GM19023 (cell line): ENCODE data around the gene CARD10.

ENCODE experiments used
- ATAC-seq: cut with Tn5 transposase; IDR thresholded peaks from one replicate; pipeline ENCODE4 v1.9.1; 2021; ENCODE audit warnings: mild to moderate bottlenecking, moderate library complexity; ENCODE audit not compliant: unreplicated experiment

CARD10 gene

GRCh38 chr22:37491106-37491505, 28.1 kb downstream of the CARD10 start:
- no peak for ATAC-seq

GRCh38 chr22:37489983-37490382, 29.2 kb downstream of the CARD10 start:
- ATAC-seq, result no peak

- no peak for ATAC-seq
These were observed 30.7 kb downstream of the CARD10 start for GRCh38 chr22:37488337-37489135.

- no peak for ATAC-seq
These were observed 31.6 kb downstream of the CARD10 start for GRCh38 chr22:37487571-37487970.

GRCh38 chr22:37487129-37487528, 32.1 kb downstream of the CARD10 start:
- no peak for ATAC-seq

- ATAC-seq, result peak; percentile 59
These were observed 32.9 kb downstream of the CARD10 start, which contains the start of gene MFNG for GRCh38 chr22:37486224-37486845. Gene MFNG (minus strand): TSS chr22:37486384. CDS start chr22:37486177, 207 bp downstream.

- peak; percentile 2 for ATAC-seq
These were observed 33.6 kb downstream of the CARD10 start for GRCh38 chr22:37485395-37486223.

GRCh38 chr22:37484480-37485394, 34.5 kb downstream of the CARD10 start:
- ATAC-seq, result peak; percentile 44

- ATAC-seq, result no peak
These were observed 36.2 kb downstream of the CARD10 start for GRCh38 chr22:37483050-37483449.

GRCh38 chr22:37482244-37482643, 37.0 kb downstream of the CARD10 start:
- ATAC-seq, result no peak

GRCh38 chr22:37481347-37481907, 37.8 kb downstream of the CARD10 start:
- ATAC-seq, result no peak

- ATAC-seq, result no peak
These were observed 38.5 kb downstream of the CARD10 start for GRCh38 chr22:37480387-37481346.

GRCh38 chr22:37479196-37479595, 40.0 kb downstream of the CARD10 start:
- ATAC-seq, result no peak

- ATAC-seq, result no peak
These were observed 42.6 kb downstream of the CARD10 start for GRCh38 chr22:37476389-37477329.

GRCh38 chr22:37474447-37475090, 44.6 kb downstream of the CARD10 start:
- no peak for ATAC-seq

- ATAC-seq, result no peak
These were observed 45.7 kb downstream of the CARD10 start for GRCh38 chr22:37473437-37473946.

GRCh38 chr22:37472418-37473006, 46.7 kb downstream of the CARD10 start:
- ATAC-seq, result no peak
